Fibroblast of lung (primary cell): ENCODE data around the gene GNAO1. TPM values are rescaled to one million over a fixed set of nuclear protein-coding genes. Genes with fewer than 3 reads are reported as not detected.

Source experiments
- DNase-seq, 2 donors: peaks; one replicate each; pipeline versions ENCODE4 v3.0.0 to v3.0.0-alpha.2; 2010; ENCODE audit warnings: low read depth in 2 of 2
- H2AFZ ChIP-seq: 2 replicates; pipeline ENCODE4 v1.5.1; 2012; ENCODE audit warnings: low read length, control low read depth, inconsistent platforms
- H3K27ac ChIP-seq: 2 replicates; pipeline ENCODE4 v1.5.1; 2011; ENCODE audit warnings: low read length, control low read depth; ENCODE audit not compliant: insufficient read depth
- H3K27me3 ChIP-seq: 2 replicates; pipeline ENCODE4 v1.5.1; 2011; ENCODE audit warnings: mild to moderate bottlenecking, low read length; ENCODE audit not compliant: control insufficient read depth, insufficient read depth
- H3K36me3 ChIP-seq: 2 replicates; pipeline ENCODE4 v1.5.1; 2011; ENCODE audit warnings: low read length; ENCODE audit not compliant: control insufficient read depth, insufficient read depth
- H3K4me1 ChIP-seq: 2 replicates; pipeline ENCODE4 v1.5.1; 2011; ENCODE audit warnings: low read length; ENCODE audit not compliant: control insufficient read depth, insufficient read depth; ENCODE audit errors: extremely low read depth
- H3K4me2 ChIP-seq: 2 replicates; pipeline ENCODE4 v1.5.1; 2011; ENCODE audit warnings: low read length, control low read depth; ENCODE audit not compliant: insufficient read depth; ENCODE audit errors: extremely low read depth
- H3K4me3 ChIP-seq, 4 experiments: fragments of 200-600 bp in 1 of 4; sonication (generic) in 1 of 4; replicated peaks in 1 of 4; 2 replicates each; pipeline ENCODE4 v1.5.1; 2011 to 2016; ENCODE audit warnings: low read length in 4 of 4, low read depth in 3 of 4, mild to moderate bottlenecking in 3 of 4, control low read depth in 2 of 4, inconsistent platforms in 1 of 4, mixed read lengths in 1 of 4; ENCODE audit not compliant: insufficient read depth in 1 of 4; ENCODE audit errors: control extremely low read depth in 1 of 4
- H3K79me2 ChIP-seq: 2 replicates; pipeline ENCODE4 v1.5.1; 2012; ENCODE audit warnings: mild to moderate bottlenecking, low read length, inconsistent platforms; ENCODE audit not compliant: control insufficient read depth, insufficient read depth
- H3K9ac ChIP-seq: 2 replicates; pipeline ENCODE4 v1.5.1; 2011; ENCODE audit warnings: mild to moderate bottlenecking, low read length, control low read depth; ENCODE audit not compliant: insufficient read depth
- H3K9me3 ChIP-seq: 2 replicates; pipeline ENCODE4 v1.5.1; 2012; ENCODE audit warnings: low read depth, low read length; ENCODE audit not compliant: control insufficient read depth, insufficient read depth
- H4K20me1 ChIP-seq: 2 replicates; pipeline ENCODE4 v1.5.1; 2011; ENCODE audit warnings: low read length; ENCODE audit not compliant: control insufficient read depth, insufficient read depth; ENCODE audit errors: extremely low read depth
- CTCF ChIP-seq, 2 donors: IDR thresholded peaks in 1 of 2; conservative IDR thresholded peaks in 1 of 2; 1 replicate in 1 of 2; 2 replicates in 1 of 2; pipeline ENCODE4 v1.5.1; 2011 to 2012; ENCODE audit warnings: low read length in 2 of 2, control low read depth in 1 of 2, inconsistent platforms in 1 of 2, low read depth in 1 of 2, mild to moderate bottlenecking in 1 of 2
- EZH2 ChIP-seq: IDR thresholded peaks from 2 replicates; pipeline ENCODE4 v1.5.1; 2012; ENCODE audit warnings: low read length, control low read depth, mild to moderate bottlenecking; ENCODE audit errors: missing control alignments
- polyA plus RNA-seq, 2 donors: library from polyadenylated mRNA; depleted of rRNA in 1 of 2; stranded (reverse) in 1 of 2; unstranded in 1 of 2; fragments of >200 nt; gene quantifications; 2 replicates each; pipeline ENCODE4 v1.2.1, GENCODE V29; 2011 to 2012; ENCODE audit warnings: missing spikeins in 1 of 2
- total RNA-seq: library from RNA; depleted of rRNA; stranded (reverse); fragments of >200 nt; gene quantifications from 2 replicates; pipeline ENCODE4 v1.2.1, GENCODE V29; 2014

The GNAO1 gene
- total and polyA plus RNA-seq, 2 donors (not counting 1 experiment from before 2014, with no cell fraction given), result 0.14 to 0.17 TPM

DNA sequence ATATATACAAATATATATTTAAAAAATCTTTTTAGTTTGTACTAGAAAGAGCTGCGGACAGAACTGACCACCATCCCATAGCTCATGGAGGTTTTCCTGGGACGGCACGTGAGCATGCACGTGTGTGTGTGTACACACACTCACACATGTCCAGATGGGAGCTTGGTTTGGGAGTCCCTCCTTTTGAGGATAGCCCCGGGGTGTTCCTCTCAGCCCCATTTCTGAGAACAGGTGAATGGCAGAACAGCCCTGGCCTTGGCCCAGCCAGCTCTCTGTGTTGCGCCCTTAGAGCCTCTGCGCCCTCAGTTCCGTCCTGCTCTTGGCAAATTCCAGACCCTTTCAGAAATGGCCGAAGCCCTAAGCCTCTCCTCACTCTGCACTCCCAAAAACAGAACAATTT, 163.9 kb downstream of the GNAO1 start:
- no peak for DNase-seq
- no peak overlapping the region for H3K27ac ChIP-seq
- peaks cover 3% of the 10 kb centered on the region for H3K27me3 ChIP-seq
- no peak overlapping the region for H3K4me2 ChIP-seq
- no peak overlapping the region for H3K9ac ChIP-seq
- no peak overlapping the region for H3K4me3 ChIP-seq
- no peak overlapping the region for H2AFZ ChIP-seq
- no peaks in the 10 kb centered on the region for H3K36me3 ChIP-seq
- no peaks in the 10 kb centered on the region for H3K9me3 ChIP-seq
- H3K4me1 ChIP-seq, result peaks cover 2% of the 10 kb centered on the region
- TF ChIP-seq EZH2 (no peak), CTCF (conservative IDR thresholded peaks at IDR 0.05 in 1 of 2, IDR thresholded peaks at IDR 0.05 in 1 of 2; ENCODE audit: low read depth in 1 of 2, low read length in 2 of 2) (no peak)
- H3K79me2 ChIP-seq, result no peaks in the 10 kb centered on the region
- no peaks in the 10 kb centered on the region for H4K20me1 ChIP-seq

DNA sequence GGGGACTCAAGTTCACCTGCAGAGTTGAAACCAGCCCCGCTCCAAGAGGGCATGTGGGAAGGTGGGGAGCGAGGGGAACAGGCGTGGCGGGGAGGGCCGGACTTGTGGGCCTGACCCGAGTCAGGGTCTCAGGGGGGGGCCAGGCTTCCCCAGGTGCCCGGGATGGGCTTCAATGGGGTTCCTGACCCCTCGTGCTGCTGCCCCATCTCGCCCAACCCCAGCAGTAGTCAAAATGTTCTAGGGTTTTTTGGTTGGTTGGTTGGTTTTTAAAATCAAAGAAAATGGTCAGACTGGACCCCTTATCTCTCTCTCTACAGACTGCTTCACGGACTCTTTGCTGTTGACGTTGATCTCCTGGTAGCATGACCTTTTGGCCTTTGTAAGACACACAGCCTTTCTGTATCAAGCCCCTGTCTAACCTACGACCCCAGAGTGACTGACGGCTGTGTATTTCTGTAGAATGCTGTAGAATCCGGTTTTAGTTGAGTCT, 164.5 kb downstream of the GNAO1 start:
- Histone ChIP-seq H3K9ac (peak overlapping the region; percentile 1), H3K27me3 (peaks cover 1% of the 10 kb centered on the region), H2AFZ (peak overlapping the region; percentile 80), H3K4me3 (no peak overlapping the region), H3K27ac (no peak overlapping the region), H3K4me1 (peaks cover 2% of the 10 kb centered on the region), H3K4me2 (peak overlapping the region; percentile 49), H3K9me3 (no peaks in the 10 kb centered on the region), H3K79me2 (no peaks in the 10 kb centered on the region), H3K36me3 (peaks cover 3% of the 10 kb centered on the region), H4K20me1 (no peaks in the 10 kb centered on the region)
- no peak for DNase-seq
- TF ChIP-seq EZH2, result no peak
- no peak for TF ChIP-seq CTCF (conservative IDR thresholded peaks at IDR 0.05 in 1 of 2, IDR thresholded peaks at IDR 0.05 in 1 of 2; ENCODE audit: low read depth in 1 of 2, low read length in 2 of 2)

GRCh38 chr16:56356276-56357240, 165.3 kb downstream of the GNAO1 start:
- no peaks in the 10 kb centered on the region for H3K27me3 ChIP-seq
- peak overlapping the region; percentile 77 for H3K27ac ChIP-seq
- TF ChIP-seq EZH2 (no peak), CTCF (conservative IDR thresholded peaks at IDR 0.05 in 1 of 2, IDR thresholded peaks at IDR 0.05 in 1 of 2; ENCODE audit: low read depth in 1 of 2, low read length in 2 of 2) (peak; percentile 86 to 93)
- H3K4me2 ChIP-seq, result peak overlapping the region; percentile 49
- peaks cover 3% of the 10 kb centered on the region for H3K36me3 ChIP-seq
- H3K9me3 ChIP-seq, result no peaks in the 10 kb centered on the region
- no peaks in the 10 kb centered on the region for H4K20me1 ChIP-seq
- H3K79me2 ChIP-seq, result no peaks in the 10 kb centered on the region
- H3K4me1 ChIP-seq, result peaks cover 2% of the 10 kb centered on the region
- peak overlapping the region; percentile 12 to 73 (median 50) for H3K4me3 ChIP-seq
- peak overlapping the region; percentile 43 for H3K9ac ChIP-seq
- DNase-seq, result peak; percentile 84 to 85
- peak overlapping the region; percentile 80 for H2AFZ ChIP-seq
